T-helper 22 cell (primary cell): ENCODE measurements around the gene CEP120.
"Not testable (repeated sequence)": the region's sequence is repeated elsewhere in the genome, so short reads cannot be mapped to it uniquely, and the experiment has no call there.

Source experiments
- DNase-seq: peaks from one replicate; pipeline ENCODE4 v3.0.0-alpha.2; 2020; ENCODE audit warnings: low read depth

The CEP120 gene

GRCh38 chr5:123423278-123424149 is at the start of gene CEP120:
Gene CEP120, minus strand, starts transcription at chr5:123423403. Its CDS starts 405 bp downstream, at chr5:123422998.
- DNase-seq = peak; percentile 94

DNA sequence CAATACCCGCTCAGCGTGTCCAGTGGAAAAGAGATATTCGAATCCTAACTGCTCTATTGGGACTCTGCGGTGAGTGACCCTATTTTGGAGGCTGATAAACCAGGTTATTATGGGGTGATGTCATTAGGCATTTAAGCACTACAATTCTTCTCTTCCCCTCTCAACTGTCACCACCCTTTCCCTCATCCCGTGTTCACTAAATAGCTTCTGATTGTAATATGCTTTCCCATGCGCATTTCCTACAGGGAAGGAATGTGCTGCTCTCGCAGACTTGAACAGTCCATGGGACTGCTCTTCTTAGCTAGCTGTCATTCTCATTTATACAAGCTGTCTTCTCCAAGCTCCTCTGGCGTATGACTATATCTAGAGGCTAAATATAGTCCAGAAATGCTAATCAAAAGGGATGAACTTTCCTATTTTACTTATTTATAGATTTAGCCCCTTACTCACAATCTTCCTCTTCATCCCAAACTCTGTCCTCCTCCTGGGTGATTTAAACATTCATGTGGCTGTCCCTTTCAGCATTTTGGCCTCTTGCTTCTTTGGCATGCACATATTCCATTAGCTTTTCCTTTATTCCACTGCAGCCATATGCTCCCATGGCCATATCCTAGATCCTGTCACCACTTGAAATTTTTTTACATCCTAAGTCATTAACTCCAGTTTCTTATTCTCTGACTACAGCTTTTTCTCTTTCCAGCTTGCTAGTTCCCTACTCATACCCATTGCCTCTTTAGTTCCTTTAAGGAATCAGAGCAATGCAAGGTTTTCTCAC is 49.1 kb upstream of the CEP120 start:
- no peak for DNase-seq

- no peak for DNase-seq
Observed at GRCh38 chr5:123471385-123471784, 48.2 kb upstream of the CEP120 start.

GRCh38 chr5:123466839-123467238 is 43.6 kb upstream of the CEP120 start:
- DNase-seq = not testable (repeated sequence)

DNA sequence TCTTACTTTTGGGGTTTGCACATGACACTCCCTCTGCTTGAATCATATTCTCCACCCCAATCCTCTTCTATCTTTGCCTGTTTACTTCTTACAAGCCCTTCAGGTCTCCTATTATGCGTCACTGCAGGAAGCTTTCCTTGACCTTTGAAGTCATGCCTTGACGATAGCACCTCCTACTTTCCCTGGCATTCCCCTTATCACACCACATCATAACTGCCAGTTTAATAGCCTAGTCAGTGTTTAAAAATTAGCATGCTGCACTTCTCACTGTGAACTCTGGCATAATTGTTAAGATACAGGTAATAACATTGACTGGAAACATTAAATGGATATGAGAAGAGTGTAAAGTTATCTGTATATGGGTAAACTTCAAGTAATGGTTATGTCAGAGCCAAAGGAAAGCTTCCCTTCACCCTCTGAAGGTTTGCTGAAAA is 37.1 kb upstream of the CEP120 start:
- DNase-seq = no peak

GRCh38 chr5:123458994-123459393 is 35.8 kb upstream of the CEP120 start:
- not testable (repeated sequence) for DNase-seq

- DNase-seq = no peak
Observed at GRCh38 chr5:123456242-123456641, 33.0 kb upstream of the CEP120 start.

DNA sequence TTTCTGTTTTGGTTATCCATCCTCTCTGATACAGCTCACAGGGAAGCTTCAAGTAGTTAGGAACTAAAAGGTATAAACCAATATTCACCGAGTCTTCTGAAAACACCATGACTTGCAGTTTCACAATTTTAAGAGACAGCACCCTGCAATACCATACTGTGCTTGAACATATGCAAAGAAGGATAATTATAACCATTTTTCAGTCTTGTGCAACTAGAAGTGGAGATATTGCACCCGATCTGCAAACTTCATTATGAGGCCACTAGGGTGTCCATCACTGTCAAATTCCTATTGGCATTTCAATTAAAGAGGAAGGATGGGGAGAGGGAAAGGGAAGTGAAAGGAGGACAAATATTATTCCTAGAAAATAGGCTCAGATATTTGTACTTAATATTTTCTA is 32.4 kb upstream of the CEP120 start:
- no peak for DNase-seq

- DNase-seq = no peak
Observed at GRCh38 chr5:123455095-123455494, 31.9 kb upstream of the CEP120 start.

DNA sequence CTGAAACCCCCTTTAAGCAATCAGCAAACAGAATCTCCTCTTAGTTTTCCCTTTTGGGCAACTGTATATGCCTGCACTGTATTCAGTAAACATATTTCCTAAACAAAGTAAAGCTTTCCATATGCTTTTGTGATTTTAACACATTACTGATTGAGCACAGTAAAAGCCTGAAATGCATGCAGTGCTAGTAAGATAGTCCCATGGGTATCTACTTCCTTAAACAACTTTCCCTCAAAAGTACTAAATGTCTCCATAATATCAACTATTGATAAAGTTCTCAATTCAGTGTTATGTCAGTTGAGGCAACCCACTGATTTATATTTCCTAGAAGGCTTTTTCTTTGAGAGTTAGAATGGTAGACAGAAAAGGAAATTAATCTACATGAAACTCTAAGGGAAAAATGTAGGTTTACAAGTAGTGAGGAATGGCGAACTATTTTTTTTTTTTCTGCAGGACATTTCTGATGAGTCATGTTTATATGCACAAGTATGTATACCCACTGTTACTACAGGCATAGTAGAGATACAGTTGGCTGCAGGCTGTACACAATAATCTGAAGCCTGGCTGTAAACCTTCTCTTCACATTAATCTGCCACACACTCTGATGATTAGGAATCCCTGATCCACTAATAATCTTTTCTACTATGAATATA is 31.2 kb upstream of the CEP120 start:
- no peak for DNase-seq

DNA sequence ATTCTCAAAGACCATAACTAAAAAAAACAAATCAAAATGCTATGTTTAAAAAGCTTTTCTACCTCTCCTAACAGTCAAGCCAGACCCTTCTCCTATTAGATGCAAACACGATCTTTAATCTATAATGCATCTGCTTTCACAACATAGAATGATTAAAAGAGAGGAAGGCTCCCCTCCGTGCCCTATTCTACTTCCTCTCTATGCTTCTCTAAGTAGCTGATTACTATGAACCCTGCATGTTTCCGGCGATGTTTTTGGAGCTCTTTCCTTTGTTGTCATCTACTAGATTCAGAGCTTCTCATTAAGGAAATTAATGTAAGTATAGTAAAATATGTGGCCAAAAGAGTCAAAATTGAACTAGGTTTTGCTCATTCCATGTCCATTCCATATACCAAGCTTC is 29.2 kb upstream of the CEP120 start:
- DNase-seq = no peak

GRCh38 chr5:123451047-123451446 is 27.8 kb upstream of the CEP120 start:
- DNase-seq = no peak

GRCh38 chr5:123450640-123451039 is 27.4 kb upstream of the CEP120 start:
- DNase-seq = no peak

DNA sequence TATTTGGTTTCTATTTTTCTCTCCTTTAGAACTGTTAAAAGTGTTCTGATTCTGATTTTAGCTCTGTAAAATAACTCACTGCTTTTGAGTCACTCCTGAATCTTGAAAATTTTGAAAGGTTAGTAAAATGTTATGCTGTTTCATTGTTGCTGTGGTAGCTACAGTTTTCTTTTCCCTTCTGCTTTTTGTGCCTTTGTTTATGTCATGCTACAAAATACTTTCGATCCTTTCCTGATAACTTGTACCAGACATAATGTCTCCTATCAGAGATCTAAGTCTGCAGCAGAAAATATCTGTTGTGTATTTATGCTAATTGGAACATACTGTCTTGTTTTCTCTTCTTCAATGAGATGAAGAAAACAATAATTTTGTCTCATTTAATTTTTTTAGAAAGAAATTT is 26.9 kb upstream of the CEP120 start:
- no peak for DNase-seq

DNA sequence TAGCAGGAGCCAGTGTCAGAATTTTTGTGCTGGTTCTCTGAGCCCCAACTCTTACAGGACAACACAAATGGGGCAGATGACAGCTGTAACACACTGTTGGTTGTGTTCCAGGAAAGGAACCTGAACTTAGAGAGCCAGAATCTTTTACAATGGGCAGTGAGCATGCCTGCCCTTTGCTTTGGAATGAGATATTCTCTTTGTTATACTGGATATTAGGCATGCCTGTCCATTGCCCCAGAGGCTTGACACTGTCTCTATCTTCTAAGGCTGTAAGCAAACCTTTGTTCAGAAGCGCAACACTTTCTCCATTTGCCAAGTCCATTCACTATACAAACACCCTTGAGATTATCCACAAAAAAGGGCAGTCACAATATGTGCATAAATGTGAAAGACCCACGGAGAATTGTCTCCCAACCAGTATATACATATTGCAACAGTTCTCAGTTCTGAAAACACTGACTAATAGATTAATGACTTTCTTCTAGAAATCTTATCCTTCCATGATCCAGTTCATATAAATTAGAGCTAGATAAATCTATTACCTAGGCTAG is 26.3 kb upstream of the CEP120 start:
- no peak for DNase-seq

DNA sequence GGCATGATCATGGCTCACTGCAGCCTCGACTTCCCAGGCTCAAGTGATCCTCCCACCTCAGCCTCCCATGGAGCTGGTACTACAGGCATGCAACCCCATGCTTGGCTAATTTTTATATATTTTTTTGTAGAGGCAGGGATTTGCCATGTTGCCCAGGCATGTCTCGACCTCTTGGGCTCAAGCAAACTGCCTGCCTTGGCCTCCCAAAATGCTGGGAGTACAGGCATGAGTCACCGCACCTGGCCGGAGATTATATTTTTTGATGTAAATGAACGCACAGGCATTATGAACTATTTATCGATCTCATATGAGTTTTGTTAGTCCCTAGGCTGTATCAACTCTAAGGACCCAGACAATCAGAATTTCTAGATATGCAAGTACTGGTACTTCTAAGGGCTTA is 25.5 kb upstream of the CEP120 start:
- DNase-seq = no peak

DNA sequence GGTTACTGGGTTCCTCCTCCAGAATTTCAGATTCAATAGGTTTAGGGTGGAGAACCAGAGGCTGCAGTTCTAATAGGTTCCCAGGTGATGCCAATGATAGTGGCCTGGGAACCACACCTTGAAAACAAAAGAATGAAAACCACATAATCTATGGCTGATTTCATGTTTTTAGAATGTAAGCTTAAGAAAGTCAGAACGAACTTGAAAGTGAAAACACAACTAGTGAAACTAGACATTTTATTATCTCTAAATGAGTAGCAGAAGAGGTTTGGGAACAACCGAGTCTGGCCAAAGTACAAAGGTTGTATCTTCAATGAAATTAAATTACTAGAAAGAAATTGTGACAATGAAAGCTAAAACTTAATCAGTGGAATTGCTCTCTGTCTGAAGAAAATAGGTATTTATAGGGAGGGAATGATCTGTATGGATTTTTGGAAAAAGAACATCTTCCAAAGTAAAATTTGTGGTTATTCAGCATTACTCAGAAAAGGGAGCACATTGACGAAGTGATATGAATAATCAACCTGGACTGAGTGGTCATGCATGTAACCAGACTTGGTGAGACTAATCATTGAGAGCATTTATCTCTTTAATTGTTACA is 24.9 kb upstream of the CEP120 start:
- no peak for DNase-seq

DNA sequence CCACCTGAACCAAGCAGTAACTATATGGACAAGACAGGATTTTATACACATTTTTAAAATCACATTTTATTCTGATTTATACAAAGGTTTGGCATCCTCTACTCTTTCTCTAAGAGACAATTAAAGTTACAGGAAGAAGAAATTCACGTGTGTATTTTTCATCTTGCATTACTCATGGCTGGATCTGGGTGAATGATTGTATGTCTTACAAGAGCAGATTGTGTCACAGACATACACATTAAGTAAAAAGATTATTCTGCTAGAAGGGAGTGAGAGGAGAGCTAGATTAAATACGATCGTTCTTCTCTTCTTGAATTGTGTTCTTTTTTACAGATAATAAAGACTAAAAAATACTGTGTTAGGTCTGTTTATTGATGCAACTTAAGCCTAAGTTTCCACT is 20.8 kb upstream of the CEP120 start:
- DNase-seq = no peak

- no peak for DNase-seq
Observed at GRCh38 chr5:123441408-123441807, 18.2 kb upstream of the CEP120 start.

- no peak for DNase-seq
Observed at GRCh38 chr5:123440456-123441181, 17.4 kb upstream of the CEP120 start.

DNA sequence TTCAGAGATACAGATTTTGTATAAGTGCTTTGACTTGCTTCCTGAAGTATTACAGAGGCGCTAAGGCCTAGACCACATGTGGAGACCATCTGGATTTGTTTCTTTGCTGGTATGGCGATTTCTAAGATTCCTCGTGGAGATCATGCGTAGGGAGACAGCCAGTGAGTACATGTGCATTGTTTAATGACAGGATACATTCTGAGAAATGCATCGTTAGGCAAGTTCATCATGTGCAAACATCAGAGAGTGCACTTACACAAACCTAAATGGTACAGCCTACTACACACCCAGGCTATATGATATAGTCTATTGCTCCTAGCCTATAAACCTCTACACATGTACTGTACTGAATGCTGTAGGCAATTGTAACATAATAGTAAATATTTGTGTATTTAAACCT is 16.5 kb upstream of the CEP120 start:
- DNase-seq = no peak
